HCEC 1CT (cell line): ENCODE results near the gene PKP1.
A peak's percentile ranks its signal among the peaks of the same experiment; 100 is the strongest.
"Not testable (repeated sequence)": the region's sequence is repeated elsewhere in the genome, so short reads cannot be mapped to it uniquely, and the experiment has no call there.

Source experiments
- DNase-seq: peaks from one replicate; pipeline ENCODE4 v3.0.0-alpha.2; 2017

The PKP1 gene

GRCh38 chr1:201282931-201283829, at the start of gene PKP1:
Gene PKP1, plus strand, starts transcription at chr1:201283506. Its CDS starts 197 bp downstream, at chr1:201283703.
- DNase-seq: no peak

GRCh38 chr1:201239646-201240045, 43.7 kb upstream of the PKP1 start:
- not testable (repeated sequence) for DNase-seq

- DNase-seq: no peak
These were observed 43.1 kb upstream of the PKP1 start for GRCh38 chr1:201240171-201240570.

- DNase-seq: no peak
These were observed 41.6 kb upstream of the PKP1 start for GRCh38 chr1:201241736-201242135.

- no peak for DNase-seq
These were observed 38.2 kb upstream of the PKP1 start for GRCh38 chr1:201245082-201245481.

- DNase-seq: no peak
These were observed 34.4 kb upstream of the PKP1 start for GRCh38 chr1:201248721-201249559.

- DNase-seq: no peak
These were observed 32.8 kb upstream of the PKP1 start for GRCh38 chr1:201250326-201251011.

GRCh38 chr1:201251411-201251810, 31.9 kb upstream of the PKP1 start:
- no peak for DNase-seq

GRCh38 chr1:201251851-201252430, 31.4 kb upstream of the PKP1 start:
- no peak for DNase-seq

GRCh38 chr1:201252944-201253371, 30.3 kb upstream of the PKP1 start:
- no peak for DNase-seq

- no peak for DNase-seq
These were observed 29.9 kb upstream of the PKP1 start for GRCh38 chr1:201253411-201253810.

GRCh38 chr1:201253906-201254624, 29.2 kb upstream of the PKP1 start:
- DNase-seq: no peak

- DNase-seq: peak; percentile 13
These were observed 28.5 kb upstream of the PKP1 start for GRCh38 chr1:201254625-201255478.

- no peak for DNase-seq
These were observed 27.6 kb upstream of the PKP1 start for GRCh38 chr1:201255479-201256362.

GRCh38 chr1:201258132-201258531, 25.2 kb upstream of the PKP1 start:
- DNase-seq: not testable (repeated sequence)

GRCh38 chr1:201258763-201259230, 24.5 kb upstream of the PKP1 start:
- no peak for DNase-seq

GRCh38 chr1:201259476-201260235, 23.6 kb upstream of the PKP1 start:
- DNase-seq: peak; percentile 27

- DNase-seq: no peak
These were observed 23.1 kb upstream of the PKP1 start for GRCh38 chr1:201260236-201260590.

GRCh38 chr1:201260648-201261311, 22.5 kb upstream of the PKP1 start:
- no peak for DNase-seq
